K562 (cell line): ENCODE measurements around the gene IQSEC3. TPM values are rescaled to one million over a fixed set of nuclear protein-coding genes. Genes with fewer than 3 reads are reported as not detected.

Experiments
- ATAC-seq: fragments of 200-7000 bp; cut with Tn5 transposase; 3 replicates; pipeline ENCODE4 v1.9.1; 2020; ENCODE audit warnings: moderate library complexity
- BruUV-seq: library from RNA; stranded (reverse); fragments of 400-500 nt; replicated peaks from 2 replicates; lab custom pipeline; 2021; lab: Mats Ljungman, UMichigan
- CTCF ChIA-PET: fragments of 300-600 bp; formaldehyde crosslinking; extraction: SDS; loops from one replicate; lab custom pipeline; 2021; ENCODE audit warnings: low intra/inter-chr PET ratio; lab: Yijun Ruan, JAX
- POLR2A ChIA-PET: fragments of 300-600, 350-650 bp; sonication (Branson Sonifier 250); formaldehyde crosslinking; extraction: SDS; loops from one replicate; lab custom pipeline; 2021; ENCODE audit warnings: antibody characterized with exemption, inconsistent platforms; lab: Yijun Ruan, JAX
- DNase-seq, 4 experiments: peaks; one replicate each; pipeline versions ENCODE4 v3.0.0 to v3.0.0-alpha.2; 2011 to 2018; ENCODE audit warnings: low spot score in 3 of 4, mixed read lengths in 3 of 4; ENCODE audit errors: extremely low read depth in 1 of 4
- FAIRE-seq: peaks from 2 replicates; lab custom pipeline; 2011; peaks lifted over from hg19 to GRCh38; lab: Jason Lieb, UNC
- H2AFZ ChIP-seq: 2 replicates; pipeline ENCODE4 v1.6.0; 2011; ENCODE audit warnings: low read depth, low read length, control low read depth, inconsistent platforms
- H3K27ac ChIP-seq: fragments of 200-600 bp; 3 replicates; pipeline ENCODE4 v1.8.0; 2011; ENCODE audit warnings: low read depth, mild to moderate bottlenecking, control low read depth, inconsistent platforms, low read length, moderate library complexity, mixed read lengths; ENCODE audit errors: extremely low read depth
- H3K27me3 ChIP-seq, 2 experiments: fragments of 300-600 bp in 1 of 2; 2 replicates in 1 of 2; 3 replicates in 1 of 2; pipeline versions ENCODE4 v1.6.0 to v1.8.0; 2011; ENCODE audit warnings: inconsistent platforms in 2 of 2, low read length in 2 of 2, mild to moderate bottlenecking in 1 of 2, mixed read lengths in 1 of 2, moderate library complexity in 1 of 2; ENCODE audit not compliant: control insufficient read depth in 2 of 2, insufficient read depth in 2 of 2
- H3K36me3 ChIP-seq: fragments of 300-600 bp; 3 replicates; pipeline ENCODE4 v1.8.0; 2011; ENCODE audit warnings: mild to moderate bottlenecking, low read length, inconsistent platforms; ENCODE audit not compliant: control insufficient read depth, insufficient read depth
- H3K4me1 ChIP-seq, 2 experiments: fragments of 200-600 bp in 1 of 2; replicated peaks in 1 of 2; 2 replicates in 1 of 2; 3 replicates in 1 of 2; pipeline versions ENCODE4 v1.5.1 to v1.8.0; 2011; ENCODE audit warnings: inconsistent platforms in 2 of 2, low read length in 2 of 2, mild to moderate bottlenecking in 1 of 2, mixed read lengths in 1 of 2, moderate library complexity in 1 of 2; ENCODE audit not compliant: control insufficient read depth in 2 of 2, insufficient read depth in 2 of 2
- H3K4me2 ChIP-seq: 2 replicates; pipeline ENCODE4 v1.6.1; 2011; ENCODE audit warnings: low read length, control low read depth, inconsistent platforms, mixed read lengths; ENCODE audit not compliant: insufficient read depth
- H3K4me3 ChIP-seq: fragments of 200-600 bp; sonication (generic), shearing (Covaris generic); 2 replicates; pipeline ENCODE4 v1.5.1; 2016; ENCODE audit warnings: control low read depth, inconsistent platforms
- H3K79me2 ChIP-seq: fragments of 200-600 bp; 3 replicates; pipeline ENCODE4 v1.8.0; 2011; ENCODE audit warnings: low read length, inconsistent platforms; ENCODE audit not compliant: control insufficient read depth, insufficient read depth
- H3K9ac ChIP-seq, 2 experiments: 2 replicates each; pipeline versions ENCODE4 v1.6.0 to v1.6.1; 2011; ENCODE audit warnings: low read depth in 2 of 2, low read length in 2 of 2, control low read depth in 1 of 2, inconsistent platforms in 1 of 2, mild to moderate bottlenecking in 1 of 2, mixed read lengths in 1 of 2; ENCODE audit not compliant: insufficient read depth in 1 of 2
- H3K9me1 ChIP-seq: one replicate; pipeline ENCODE4 v1.6.0; 2011; ENCODE audit warnings: inconsistent platforms, mild to moderate bottlenecking, low read length, moderate library complexity; ENCODE audit not compliant: control insufficient read depth, insufficient read depth
- H3K9me3 ChIP-seq: replicated peaks from 2 replicates; pipeline ENCODE4 v1.5.1; 2011; ENCODE audit warnings: low read depth, low read length, inconsistent platforms; ENCODE audit not compliant: control insufficient read depth, insufficient read depth
- H4K20me1 ChIP-seq: replicated peaks from 2 replicates; pipeline ENCODE4 v1.6.1; 2011; ENCODE audit warnings: low read length, inconsistent platforms, mixed read lengths; ENCODE audit not compliant: control insufficient read depth, insufficient read depth
- BRD9 ChIP-seq: fragments of 450-650 bp; IDR thresholded peaks from 2 replicates; pipeline ENCODE4 v1.6.1; 2018; ENCODE audit warnings: low read depth; ENCODE audit not compliant: partially characterized antibody
- CEBPB ChIP-seq: fragments of 450-650 bp; IDR thresholded peaks from 2 replicates; pipeline ENCODE4 v1.6.1; 2016; ENCODE audit warnings: missing genetic modification characterization, missing compliant biosample characterization
- CHD4 ChIP-seq: fragments of 200-600 bp; sonication (generic); IDR thresholded peaks from 3 replicates; pipeline ENCODE4 v1.6.1; 2012; ENCODE audit warnings: low read depth, mild to moderate bottlenecking, mixed read lengths, low read length, inconsistent platforms; ENCODE audit not compliant: insufficient read depth, insufficient replicate concordance, poor library complexity, severe bottlenecking
- CSDE1 ChIP-seq, 2 experiments: fragments of 450-650 bp; IDR thresholded peaks; 2 replicates each; pipeline ENCODE4 v1.6.1; 2016; ENCODE audit warnings: mild to moderate bottlenecking in 1 of 2
- EP300 ChIP-seq: IDR thresholded peaks from 2 replicates; pipeline ENCODE4 v1.6.1; 2012; ENCODE audit warnings: low read length, improper control_type of control experiment
- GTF2A2 ChIP-seq: IDR thresholded peaks from 2 replicates; pipeline ENCODE4 v1.6.1; 2016; ENCODE audit warnings: mild to moderate bottlenecking, missing genetic modification characterization, missing compliant biosample characterization
- GTF3C2 ChIP-seq: IDR thresholded peaks from 3 replicates; pipeline ENCODE4 v1.6.1; 2011; ENCODE audit warnings: borderline replicate concordance, mild to moderate bottlenecking, moderate library complexity; ENCODE audit not compliant: insufficient read length; ENCODE audit errors: extremely low read depth
- HOXB6 ChIP-seq: fragments of 250-450 bp; sonication (Bioruptor Pico); IDR thresholded peaks from 2 replicates; pipeline ENCODE4 v1.5.1; 2022; ENCODE audit warnings: mild to moderate bottlenecking, borderline replicate concordance
- KDM2B ChIP-seq: fragments of 250-450 bp; sonication (Bioruptor Pico); IDR thresholded peaks from 2 replicates; pipeline ENCODE4 v1.8.0; 2021; ENCODE audit warnings: mild to moderate bottlenecking, moderate library complexity
- SLC30A9 ChIP-seq: fragments of 250-450 bp; sonication (Bioruptor Pico); IDR thresholded peaks from 2 replicates; pipeline ENCODE4 v1.8.0; 2022; ENCODE audit warnings: mild to moderate bottlenecking, moderate library complexity
- SREBF2 ChIP-seq: sonication (generic); formaldehyde crosslinking; IDR thresholded peaks from 2 replicates; pipeline ENCODE4 v1.4.0; 2020; ENCODE audit warnings: mild to moderate bottlenecking, missing genetic modification reagents
- TBP ChIP-seq: optimal IDR thresholded peaks from 2 replicates; pipeline ENCODE3; 2011; ENCODE audit warnings: low read depth, low read length, improper control_type of control experiment
- THRB ChIP-seq: fragments of 450-650 bp; formaldehyde crosslinking; conservative IDR thresholded peaks from 2 replicates; pipeline ENCODE4 v1.4.0; 2022; ENCODE audit warnings: mild to moderate bottlenecking, missing genetic modification characterization
- TSC22D4 ChIP-seq: fragments of 450-650 bp; IDR thresholded peaks from 2 replicates; pipeline ENCODE4 v1.6.1; 2016; ENCODE audit warnings: missing genetic modification characterization, missing biosample characterization, control low read depth
- ZC3H11A ChIP-seq: IDR thresholded peaks from 2 replicates; pipeline ENCODE4 v1.6.1; 2012; ENCODE audit warnings: low read depth, low read length, improper control_type of control experiment
- ZNF23 ChIP-seq: fragments of 250-450 bp; sonication (Bioruptor Pico); IDR thresholded peaks from 2 replicates; pipeline ENCODE4 v1.4.0; 2020; ENCODE audit warnings: mild to moderate bottlenecking
- WGBS: fragments of 100-300 bp; shearing (Covaris generic); methylation state at CpG from one replicate; pipeline ENCODE4 v1.1.6; 2016; ENCODE audit warnings: low coverage, mixed read lengths; ENCODE audit not compliant: insufficient coverage; ENCODE audit errors: missing lambda C conversion rate; 5-methylcytosine and 5-hydroxymethylcytosine counted together
- in situ Hi-C: fragments of 300-500 bp; cut with MboI; formaldehyde crosslinking; loops from 4 replicates; pipeline ENCODE4 v1.15.0; 2018; ENCODE audit warnings: inconsistent platforms, mixed read lengths
- intact Hi-C: fragments of 100-400 bp; cut with micrococcal nuclease; formaldehyde crosslinking; loops from 2 replicates; pipeline ENCODE4 v1.14.2; 2022
- polyA plus RNA-seq, 8 experiments: library from polyadenylated mRNA; depleted of rRNA in 4 of 8; stranded (reverse) in 5 of 8; unstranded in 3 of 8; fragments of >200 nt; fragmentation: Nextera tagmentation in 2 of 8; fragmentation: Illumina TruSeq in 1 of 8; extraction: Ambion mirVana in 2 of 8; extraction: Trizol in 1 of 8; gene quantifications; 2 replicates each; pipeline versions ENCODE4 v1.2.1 to v1.2.3, GENCODE V29; 2011 to 2014; ENCODE audit warnings: inconsistent platforms in 1 of 8, missing spikeins in 1 of 8
- total RNA-seq, 7 experiments: library from RNA; depleted of rRNA in 6 of 7; stranded (reverse); fragments of >200 nt in 6 of 7; fragmentation: Illumina TruSeq in 2 of 7; extraction: Trizol in 2 of 7; gene quantifications; 2 replicates each; pipeline versions ENCODE4 v1.2.1 to v1.2.3, GENCODE V29; 2011 to 2021; ENCODE audit warnings: low replicate concordance in 1 of 7

The IQSEC3 gene
- total and polyA plus RNA-seq, 9 of the 15 experiments (the other 6 are each of a cell fraction or from before 2014, with no cell fraction given) = under 0.01 to 0.25 (median 0.08) TPM; not detected in 3

- no peak overlapping the region for H3K27ac ChIP-seq
- no TSS peak for BruUV-seq
- intact Hi-C loops (no loop called here), in situ Hi-C loops (no loop called here)
- no peaks in the 10 kb centered on the region for H4K20me1 ChIP-seq
- DNase-seq (no peak), FAIRE-seq (no peak), ATAC-seq (no peak)
- no peaks in the 10 kb centered on the region for H3K9me1 ChIP-seq
- no peaks in the 10 kb centered on the region for H3K36me3 ChIP-seq
- CTCF ChIA-PET = no interaction called here
- TF ChIP-seq TBP = no peak
- no peak for TF ChIP-seq EP300
- no peak for TF ChIP-seq SREBF2
- no peak for TF ChIP-seq GTF3C2
- no peak for TF ChIP-seq CEBPB (tag)
- TF ChIP-seq THRB (CRISPR knock-in tag) = no peak
- TF ChIP-seq BRD9 = no peak
- TF ChIP-seq TSC22D4 (tag) = no peak
- no peak for TF ChIP-seq ZNF23 (CRISPR knock-in tag)
- TF ChIP-seq HOXB6 (CRISPR knock-in tag) = no peak
- no peak for TF ChIP-seq KDM2B (CRISPR knock-in tag)
- no peak for TF ChIP-seq ZC3H11A
- TF ChIP-seq CHD4 = no peak
- no peak for TF ChIP-seq GTF2A2
- no peak for TF ChIP-seq CSDE1 (IDR thresholded peaks at IDR 0.05)
- TF ChIP-seq SLC30A9 (CRISPR knock-in tag) = no peak
- H3K4me3 ChIP-seq = no peak overlapping the region
- no peak overlapping the region for H2AFZ ChIP-seq
- peaks cover 13 to 62% of the 10 kb centered on the region in 2 experiments; a peak in 4 of 5 replicates for H3K27me3 ChIP-seq
- H3K4me2 ChIP-seq = no peak overlapping the region
- WGBS = 15% methylated on average over 14 of the region's 14 CpGs
- no peaks in the 10 kb centered on the region for H3K79me2 ChIP-seq
- POLR2A ChIA-PET = interaction anchor here (1.2 kb wide), 1 partner anchor 10 kb away, joined by 5 read pairs; no protein-coding TSS in a partner anchor
- peaks cover 0 to 12% of the 10 kb centered on the region in 2 experiments; a peak in 2 of 5 replicates for H3K4me1 ChIP-seq
- H3K9me3 ChIP-seq = no peaks in the 10 kb centered on the region
- H3K9ac ChIP-seq = no peak overlapping the region
These were observed 73.0 kb downstream of the IQSEC3 start for GRCh38 chr12:139585-139984.
